HepG2 (cell line): Measurements from ENCODE around the gene SUCLG2. TPM values are rescaled to one million over a fixed set of nuclear protein-coding genes. Genes with fewer than 3 reads are reported as not detected.

Experiments used
- ATAC-seq: fragments of 200-7000 bp; cut with Tn5 transposase; 3 replicates; pipeline ENCODE4 v1.9.1; 2020; ENCODE audit warnings: mild to moderate bottlenecking, moderate library complexity
- BruUV-seq: library from RNA; stranded (reverse); fragments of 400-500 nt; replicated peaks from 2 replicates; lab custom pipeline; 2021; lab: Mats Ljungman, UMichigan
- CTCF ChIA-PET: fragments of 300-600 bp; formaldehyde crosslinking; extraction: SDS; loops from one replicate; lab custom pipeline; 2021; ENCODE audit warnings: low total read pairs, inconsistent platforms, low intra/inter-chr PET ratio; lab: Yijun Ruan, JAX
- POLR2A ChIA-PET: fragments of 350-600 bp; sonication (Branson Sonifier 250); formaldehyde crosslinking; loops from one replicate; lab custom pipeline; 2020; ENCODE audit warnings: antibody characterized with exemption, inconsistent platforms; lab: Yijun Ruan, JAX
- DNase-seq: peaks from one replicate; pipeline ENCODE4 v3.0.0-alpha.2; 2015; ENCODE audit warnings: low spot score
- FAIRE-seq: peaks from 3 replicates; lab custom pipeline; 2011; peaks lifted over from hg19 to GRCh38; lab: Jason Lieb, UNC
- H2AFZ ChIP-seq: one replicate; pipeline ENCODE4 v1.6.1; 2011; ENCODE audit warnings: low read length, inconsistent platforms
- H3K27ac ChIP-seq: fragments of 300-600 bp; 3 replicates; pipeline ENCODE4 v1.8.0; 2011; ENCODE audit warnings: mixed run types, mild to moderate bottlenecking, mixed read lengths, low read length, inconsistent platforms; ENCODE audit not compliant: insufficient read depth; ENCODE audit errors: extremely low read length
- H3K27me3 ChIP-seq, 2 experiments: fragments of 200-600 bp in 1 of 2; 2 replicates in 1 of 2; 3 replicates in 1 of 2; pipeline versions ENCODE4 v1.6.0 to v1.8.0; 2011; ENCODE audit warnings: low read length in 2 of 2, mild to moderate bottlenecking in 2 of 2, moderate library complexity in 2 of 2, inconsistent platforms in 1 of 2; ENCODE audit not compliant: insufficient read depth in 2 of 2, control insufficient read depth in 1 of 2
- H3K36me3 ChIP-seq, 2 experiments: fragments of 200-600 bp in 1 of 2; replicated peaks in 1 of 2; 2 replicates in 1 of 2; 3 replicates in 1 of 2; pipeline versions ENCODE4 v1.5.1 to v1.8.0; 2011; ENCODE audit warnings: low read length in 2 of 2, inconsistent platforms in 1 of 2; ENCODE audit not compliant: insufficient read depth in 2 of 2, control insufficient read depth in 1 of 2
- H3K4me1 ChIP-seq: 2 replicates; pipeline ENCODE4 v1.5.1; 2012; ENCODE audit warnings: low read length, inconsistent platforms; ENCODE audit not compliant: insufficient read depth
- H3K4me2 ChIP-seq: 2 replicates; pipeline ENCODE4 v1.6.0; 2011; ENCODE audit warnings: low read depth, low read length, inconsistent platforms
- H3K4me3 ChIP-seq, 3 experiments: fragments of 200-600 bp in 1 of 3; sonication (generic), shearing (Covaris generic) in 1 of 3; replicated peaks in 1 of 3; 2 replicates each; pipeline ENCODE4 v1.5.1; 2011 to 2016; ENCODE audit warnings: low read length in 3 of 3, inconsistent platforms in 2 of 3, low read depth in 2 of 3, mild to moderate bottlenecking in 2 of 3, control low read depth in 1 of 3, mixed read lengths in 1 of 3; ENCODE audit not compliant: insufficient read depth in 1 of 3
- H3K79me2 ChIP-seq: one replicate; pipeline ENCODE4 v1.6.1; 2011; ENCODE audit warnings: low read length, inconsistent platforms; ENCODE audit not compliant: insufficient read depth
- H3K9ac ChIP-seq: 2 replicates; pipeline ENCODE4 v1.6.0; 2011; ENCODE audit warnings: mild to moderate bottlenecking, low read depth, low read length, inconsistent platforms; ENCODE audit not compliant: insufficient read depth
- H3K9me3 ChIP-seq: 2 replicates; pipeline ENCODE4 v1.5.1; 2012; ENCODE audit warnings: mild to moderate bottlenecking, low read length
- H4K20me1 ChIP-seq: 2 replicates; pipeline ENCODE4 v1.6.0; 2011; ENCODE audit warnings: inconsistent platforms, mild to moderate bottlenecking, low read length, moderate library complexity; ENCODE audit not compliant: insufficient read depth
- JUN ChIP-seq: sonication (generic); formaldehyde crosslinking; IDR thresholded peaks from 2 replicates; pipeline ENCODE4 v1.4.0; 2020; ENCODE audit warnings: mild to moderate bottlenecking, missing genetic modification reagents
- KDM6A ChIP-seq: IDR thresholded peaks from 2 replicates; pipeline ENCODE4 v1.6.1; 2016; ENCODE audit warnings: low read depth
- MYC ChIP-seq: sonication (generic); formaldehyde crosslinking; IDR thresholded peaks from 2 replicates; pipeline ENCODE4 v1.9.0; 2021; ENCODE audit warnings: missing genetic modification reagents, borderline replicate concordance
- NFE2L1 ChIP-seq: sonication (generic); formaldehyde crosslinking; IDR thresholded peaks from 2 replicates; pipeline ENCODE4 v1.4.0; 2020; ENCODE audit warnings: missing genetic modification reagents, mild to moderate bottlenecking, borderline replicate concordance
- RFX1 ChIP-seq: fragments of 450-650 bp; IDR thresholded peaks from 2 replicates; pipeline ENCODE4 v1.6.1; 2017
- ZNF101 ChIP-seq: sonication (generic); formaldehyde crosslinking; IDR thresholded peaks from 2 replicates; pipeline ENCODE4 v1.4.0; 2020; ENCODE audit warnings: mild to moderate bottlenecking, low read depth, missing genetic modification reagents, borderline replicate concordance
- ZNF180 ChIP-seq: sonication (generic); formaldehyde crosslinking; IDR thresholded peaks from 2 replicates; pipeline ENCODE4 v1.4.0; 2020; ENCODE audit warnings: low read depth, missing genetic modification reagents, borderline replicate concordance
- ZNF543 ChIP-seq: sonication (generic); formaldehyde crosslinking; IDR thresholded peaks from 2 replicates; pipeline ENCODE4 v1.4.0; 2020; ENCODE audit warnings: mild to moderate bottlenecking, missing genetic modification reagents
- ZNF552 ChIP-seq: sonication (generic); formaldehyde crosslinking; IDR thresholded peaks from 2 replicates; pipeline ENCODE4 v1.9.0; 2022; ENCODE audit warnings: missing genetic modification reagents, mild to moderate bottlenecking, borderline replicate concordance
- ZNF570 ChIP-seq: sonication (generic); formaldehyde crosslinking; IDR thresholded peaks from 2 replicates; pipeline ENCODE4 v1.4.0; 2020; ENCODE audit warnings: mild to moderate bottlenecking, missing genetic modification reagents, borderline replicate concordance
- WGBS: methylation state at CpG from one replicate; pipeline ENCODE4 v1.1.6; 2017; ENCODE audit warnings: low lambda C conversion rate; 5-methylcytosine and 5-hydroxymethylcytosine counted together
- in situ Hi-C: cut with HindIII; loops from 2 replicates; pipeline ENCODE4 v1.10.0; 2017; ENCODE audit warnings: low pct_unique_long_range_greater_than_20kb; ENCODE audit not compliant: extremely low pct_ligation_motif_present
- intact Hi-C: fragments of 100-400 bp; cut with micrococcal nuclease; formaldehyde crosslinking; loops from one replicate; pipeline ENCODE4 v1.10.0; 2022; ENCODE audit not compliant: unreplicated experiment
- polyA plus RNA-seq, 8 experiments: library from polyadenylated mRNA; depleted of rRNA in 3 of 8; stranded (reverse) in 7 of 8; unstranded in 1 of 8; fragments of >200 nt; fragmentation: Illumina TruSeq in 4 of 8; extraction: Trizol in 4 of 8; gene quantifications; 2 replicates each; pipeline versions ENCODE4 v1.2.1 to v1.2.3, GENCODE V29; 2011 to 2016; ENCODE audit warnings: low read depth in 4 of 8, missing spikeins in 1 of 8, mixed read lengths in 1 of 8; ENCODE audit not compliant: insufficient read depth in 1 of 8
- total RNA-seq, 5 experiments: library from RNA; depleted of rRNA; stranded (reverse); fragments of >200 nt; fragmentation: Illumina TruSeq; extraction: Trizol; gene quantifications; 2 replicates each; pipeline ENCODE4 v1.2.3, GENCODE V29; 2016; ENCODE audit warnings: low read depth in 1 of 5
- TF ChIP-seq, protein P1 (sequence below): sonication (generic); formaldehyde crosslinking; IDR thresholded peaks from 2 replicates; pipeline ENCODE4 v1.4.0; 2020; ENCODE audit warnings: mild to moderate bottlenecking, missing genetic modification reagents
- TF ChIP-seq, protein P2 (sequence below): sonication (generic); formaldehyde crosslinking; IDR thresholded peaks from 2 replicates; pipeline ENCODE4 v1.4.0; 2020; ENCODE audit warnings: mild to moderate bottlenecking, missing genetic modification reagents

Gene SUCLG2
- total and polyA plus RNA-seq, 2 of the 13 experiments (the other 11 are each of a cell fraction or from before 2014, with no cell fraction given), result 21.4 to 64.9 TPM

DNA sequence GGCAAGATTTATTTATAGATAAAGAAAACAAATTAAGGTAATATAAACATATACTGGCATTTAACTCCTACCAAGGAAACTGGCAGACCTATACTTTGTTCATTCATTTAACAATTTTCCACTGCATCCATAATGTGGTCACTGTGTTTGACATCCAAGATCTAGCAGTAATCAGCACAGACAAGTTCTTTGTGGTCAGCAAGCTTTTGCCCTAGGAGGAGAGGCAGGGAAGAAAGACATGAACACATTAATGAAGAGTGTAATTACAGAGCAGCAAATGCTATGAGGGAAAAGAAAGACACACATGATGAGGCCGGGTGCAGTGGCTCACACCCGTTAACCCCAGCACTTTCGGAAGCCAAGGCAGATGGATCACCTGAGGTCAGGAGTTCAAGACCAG, 34.4 kb downstream of the SUCLG2 start:
- CTCF ChIA-PET, result no interaction called here
- BruUV-seq, result no TSS peak
- Histone ChIP-seq H3K79me2 (peaks cover 2% of the 10 kb centered on the region), H3K4me2 (no peak overlapping the region), H3K27me3 (no peaks in the 10 kb centered on the region), H3K9me3 (no peaks in the 10 kb centered on the region), H4K20me1 (no peaks in the 10 kb centered on the region), H3K36me3 (peaks cover 2 to 12% of the 10 kb centered on the region in 2 experiments; a peak in 3 of 5 replicates), H3K4me1 (peaks cover 11% of the 10 kb centered on the region; the same call in 1 of the 2 replicates), H2AFZ (no peak overlapping the region), H3K27ac (no peak overlapping the region), H3K9ac (no peak overlapping the region), H3K4me3 (no peak overlapping the region)
- WGBS, result 94% methylated on average over 3 of the region's 3 CpGs
- no peak for FAIRE-seq
- TF ChIP-seq ZNF180 (CRISPR knock-in tag) (no peak), JUN (no peak), ZNF101 (CRISPR knock-in tag) (no peak), ZNF543 (CRISPR knock-in tag) (no peak), KDM6A (no peak), MYC (no peak), NFE2L1 (CRISPR knock-in tag) (no peak), RFX1 (no peak), ZNF552 (CRISPR knock-in tag) (no peak), ZNF570 (CRISPR knock-in tag) (no peak)
- TF ChIP-seq, protein P1, sequence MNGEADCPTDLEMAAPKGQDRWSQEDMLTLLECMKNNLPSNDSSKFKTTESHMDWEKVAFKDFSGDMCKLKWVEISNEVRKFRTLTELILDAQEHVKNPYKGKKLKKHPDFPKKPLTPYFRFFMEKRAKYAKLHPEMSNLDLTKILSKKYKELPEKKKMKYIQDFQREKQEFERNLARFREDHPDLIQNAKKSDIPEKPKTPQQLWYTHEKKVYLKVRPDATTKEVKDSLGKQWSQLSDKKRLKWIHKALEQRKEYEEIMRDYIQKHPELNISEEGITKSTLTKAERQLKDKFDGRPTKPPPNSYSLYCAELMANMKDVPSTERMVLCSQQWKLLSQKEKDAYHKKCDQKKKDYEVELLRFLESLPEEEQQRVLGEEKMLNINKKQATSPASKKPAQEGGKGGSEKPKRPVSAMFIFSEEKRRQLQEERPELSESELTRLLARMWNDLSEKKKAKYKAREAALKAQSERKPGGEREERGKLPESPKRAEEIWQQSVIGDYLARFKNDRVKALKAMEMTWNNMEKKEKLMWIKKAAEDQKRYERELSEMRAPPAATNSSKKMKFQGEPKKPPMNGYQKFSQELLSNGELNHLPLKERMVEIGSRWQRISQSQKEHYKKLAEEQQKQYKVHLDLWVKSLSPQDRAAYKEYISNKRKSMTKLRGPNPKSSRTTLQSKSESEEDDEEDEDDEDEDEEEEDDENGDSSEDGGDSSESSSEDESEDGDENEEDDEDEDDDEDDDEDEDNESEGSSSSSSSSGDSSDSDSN (CRISPR knock-in tag), result no peak
- TF ChIP-seq, protein P2, sequence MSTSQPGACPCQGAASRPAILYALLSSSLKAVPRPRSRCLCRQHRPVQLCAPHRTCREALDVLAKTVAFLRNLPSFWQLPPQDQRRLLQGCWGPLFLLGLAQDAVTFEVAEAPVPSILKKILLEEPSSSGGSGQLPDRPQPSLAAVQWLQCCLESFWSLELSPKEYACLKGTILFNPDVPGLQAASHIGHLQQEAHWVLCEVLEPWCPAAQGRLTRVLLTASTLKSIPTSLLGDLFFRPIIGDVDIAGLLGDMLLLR, result no peak
- POLR2A ChIA-PET, result no interaction called here
- no peak for ATAC-seq
- in situ Hi-C loops, result no loop called here
- intact Hi-C loops, result no loop called here
- DNase-seq, result no peak
